Right renal pelvis (tissue), 4 donors: Measurements from ENCODE around the gene SPTB. TPM values are rescaled to one million over a fixed set of nuclear protein-coding genes. Genes with fewer than 3 reads are reported as not detected.

Experiments
- DNase-seq, 4 donors: peaks; one replicate each; pipeline ENCODE4 v3.0.0-alpha.2; 2013; ENCODE audit warnings: low read depth in 4 of 4, low spot score in 3 of 4, missing footprints in 1 of 4
- polyA plus RNA-seq, 4 donors: library from polyadenylated mRNA; unstranded; fragments of 120-200 nt; gene quantifications; one replicate each; pipeline ENCODE4 v1.2.1, GENCODE V29; 2013; ENCODE audit not compliant: insufficient read length in 4 of 4

Gene SPTB
- polyA plus RNA-seq, 4 donors: 11.0 to 16.9 (median 12.1) TPM

GRCh38 chr14:64855721-64856528 lies 23.8 kb downstream of the SPTB start:
- no peak for DNase-seq

GRCh38 chr14:64850369-64851137 lies 29.2 kb downstream of the SPTB start:
- DNase-seq: no peak

GRCh38 chr14:64849940-64850339 lies 29.8 kb downstream of the SPTB start:
- DNase-seq: no peak

- DNase-seq: no peak
Observed at GRCh38 chr14:64848239-64848638, 31.5 kb downstream of the SPTB start.

- DNase-seq: no peak
Observed at GRCh38 chr14:64846319-64846718, 33.4 kb downstream of the SPTB start.

GRCh38 chr14:64845878-64846277 lies 33.8 kb downstream of the SPTB start:
- DNase-seq: no peak

- no peak for DNase-seq
Observed at GRCh38 chr14:64844969-64845536, 34.7 kb downstream of the SPTB start.

- DNase-seq: no peak
Observed at GRCh38 chr14:64844272-64844671, 35.4 kb downstream of the SPTB start.

GRCh38 chr14:64843548-64843947 lies 36.2 kb downstream of the SPTB start:
- DNase-seq: no peak

- no peak for DNase-seq
Observed at GRCh38 chr14:64841772-64842750, 37.6 kb downstream of the SPTB start.

GRCh38 chr14:64841121-64841651 lies 38.5 kb downstream of the SPTB start:
- DNase-seq: peak in 1 of 4 donors; percentile 54

GRCh38 chr14:64838656-64839055 lies 41.1 kb downstream of the SPTB start:
- no peak for DNase-seq

GRCh38 chr14:64835431-64835830 lies 44.3 kb downstream of the SPTB start:
- DNase-seq: no peak

GRCh38 chr14:64834965-64835364 lies 44.7 kb downstream of the SPTB start:
- DNase-seq: no peak

GRCh38 chr14:64831419-64831818 lies 48.3 kb downstream of the SPTB start:
- DNase-seq: no peak

- DNase-seq: no peak
Observed at GRCh38 chr14:64830961-64831360, 48.7 kb downstream of the SPTB start.

GRCh38 chr14:64828071-64828470 lies 51.6 kb downstream of the SPTB start:
- DNase-seq: no peak

- DNase-seq: no peak
Observed at GRCh38 chr14:64826845-64827244, 52.9 kb downstream of the SPTB start.

- DNase-seq: no peak
Observed at GRCh38 chr14:64826333-64826732, 53.4 kb downstream of the SPTB start.

- DNase-seq: peak in 2 of 4 donors; percentile 60 to 67
Observed at GRCh38 chr14:64825509-64825908, 54.2 kb downstream of the SPTB start.
